BLaER1 treated with 17β-estradiol and CSF1 and Interleukin-3, amounts not matched to agents 10 nM and 100 nM (cell line): ENCODE data around the gene ERC1.
"Not testable (repeated sequence)": the region's sequence is repeated elsewhere in the genome, so short reads cannot be mapped to it uniquely, and the experiment has no call there.

Experiments used
- H3K27ac ChIP-seq, 11 experiments: shearing (Covaris generic); formaldehyde crosslinking; 2 replicates each; pipeline ENCODE4 v1.8.1; 2022
- H3K27me3 ChIP-seq, 11 experiments: shearing (Covaris generic); formaldehyde crosslinking; 2 replicates each; pipeline ENCODE4 v1.8.1; 2022
- H3K36me3 ChIP-seq, 11 experiments: shearing (Covaris generic); formaldehyde crosslinking; 2 replicates each; pipeline ENCODE4 v1.8.1; 2022
- H3K4me1 ChIP-seq, 10 experiments: shearing (Covaris generic); formaldehyde crosslinking; 2 replicates each; pipeline ENCODE4 v1.8.1; 2022
- H3K4me2 ChIP-seq, 11 experiments: shearing (Covaris generic); formaldehyde crosslinking; 2 replicates each; pipeline ENCODE4 v1.8.1; 2022
- H3K4me3 ChIP-seq, 10 experiments: shearing (Covaris generic); formaldehyde crosslinking; 2 replicates each; pipeline ENCODE4 v1.8.1; 2022
- H3K9ac ChIP-seq, 11 experiments: shearing (Covaris generic); formaldehyde crosslinking; 2 replicates each; pipeline ENCODE4 v1.8.1; 2022
- H3K9me3 ChIP-seq, 11 experiments: shearing (Covaris generic); formaldehyde crosslinking; replicated peaks in 1 of 11; 2 replicates each; pipeline ENCODE4 v1.8.1; 2022
- H4K20me1 ChIP-seq, 11 experiments: shearing (Covaris generic); formaldehyde crosslinking; 2 replicates each; pipeline ENCODE4 v1.8.1; 2022
- Cebpa-rat ChIP-seq, 11 experiments: shearing (Covaris generic); IDR thresholded peaks; 2 replicates each; pipeline ENCODE4 v1.8.1; 2022

Gene ERC1

DNA sequence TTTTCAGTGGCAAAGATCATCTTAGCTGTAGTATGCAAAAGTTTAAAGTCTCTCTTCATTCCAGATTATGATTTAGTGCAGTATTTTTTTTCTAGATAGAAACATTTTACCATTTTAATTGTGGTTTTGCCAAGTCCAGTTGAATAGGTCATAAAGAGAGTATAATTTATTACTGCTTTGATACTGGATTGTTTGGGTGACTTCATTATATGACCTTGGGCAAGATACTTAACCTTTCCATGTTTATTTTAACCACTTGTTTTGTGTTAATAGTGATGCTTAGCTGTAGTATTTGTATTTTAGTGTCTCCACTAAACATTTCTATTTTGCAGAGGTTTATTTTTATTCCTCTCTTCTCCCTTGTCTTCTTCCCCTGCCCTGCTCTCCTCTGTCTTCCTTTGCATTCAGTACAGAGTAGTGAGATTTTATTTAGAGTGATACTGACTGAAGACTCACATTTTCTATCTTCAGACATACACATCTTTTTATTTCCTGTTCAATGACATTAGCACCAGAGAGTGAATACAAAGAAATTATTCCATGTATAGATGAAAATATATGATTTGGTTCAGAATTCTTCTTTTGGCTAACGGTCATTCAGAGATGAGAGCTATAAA is 215.2 kb downstream of the ERC1 start:
- Histone ChIP-seq H3K4me1 (peaks cover 21 to 50% (median 42%) of the 10 kb centered on the region in 10 experiments), H4K20me1 (no peaks in the 10 kb centered on the region), H3K4me2 (peak overlapping the region in 9 of 11 experiments; percentile 71 to 90 (median 84); a peak in 14 of 22 replicates), H3K27ac (peak overlapping the region in 4 of 11 experiments; percentile 7 to 79 (median 73); a peak in 5 of 22 replicates), H3K27me3 (no peaks in the 10 kb centered on the region), H3K9ac (no peak overlapping the region; a peak in 1 of 22 replicates), H3K4me3 (no peak overlapping the region), H3K9me3 (0 out of 22 replicates have a peak, but pooled peaks cover 0 to 4% (median 0%) of the 10 kb centered on the region in 11 experiments), H3K36me3 (peaks cover 0 to 36% (median 12%) of the 10 kb centered on the region in 11 experiments; a peak in 8 of 22 replicates)
- no peak for TF ChIP-seq Cebpa-rat (IDR thresholded peaks at IDR 0.05)

DNA sequence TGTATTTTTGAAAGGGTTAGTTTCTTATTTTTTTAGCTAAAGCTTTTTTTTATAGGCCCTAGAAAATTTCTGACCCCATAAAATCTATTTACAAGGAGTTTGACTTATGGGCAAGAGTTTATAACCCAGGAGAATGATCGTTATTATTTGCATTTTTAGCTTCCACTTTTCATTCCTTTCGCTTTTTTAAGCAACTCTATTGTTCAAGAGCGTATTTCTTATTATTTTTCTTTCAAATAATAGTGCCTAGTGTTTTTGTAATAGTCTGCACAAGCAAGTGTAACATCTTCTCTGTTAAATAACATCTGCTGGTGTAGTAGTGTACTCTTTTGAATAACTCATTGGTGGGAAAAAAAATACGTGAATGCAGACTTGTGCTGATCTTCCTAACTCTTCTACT is 216.3 kb downstream of the ERC1 start:
- no peaks in the 10 kb centered on the region for H3K27me3 ChIP-seq
- H3K9ac ChIP-seq: no peak overlapping the region
- no peak for TF ChIP-seq Cebpa-rat (IDR thresholded peaks at IDR 0.05)
- H3K4me3 ChIP-seq: no peak overlapping the region
- H3K36me3 ChIP-seq: peaks cover 0 to 46% (median 14%) of the 10 kb centered on the region in 11 experiments; a peak in 10 of 22 replicates
- no peak overlapping the region for H3K27ac ChIP-seq
- peaks cover 15 to 45% (median 36%) of the 10 kb centered on the region in 10 experiments for H3K4me1 ChIP-seq
- H4K20me1 ChIP-seq: no peaks in the 10 kb centered on the region
- H3K9me3 ChIP-seq: 0 out of 22 replicates have a peak, but pooled peaks cover 0 to 4% (median 0%) of the 10 kb centered on the region in 11 experiments
- no peak overlapping the region; a peak in 2 of 22 replicates for H3K4me2 ChIP-seq

GRCh38 chr12:1208719-1209118 is 217.7 kb downstream of the ERC1 start:
- H3K9ac ChIP-seq, H3K27ac ChIP-seq, H3K4me3 ChIP-seq, H4K20me1 ChIP-seq, H3K9me3 ChIP-seq, H3K4me2 ChIP-seq, H3K27me3 ChIP-seq: not testable (repeated sequence)
- H3K4me1 ChIP-seq: peaks cover 7 to 30% (median 27%) of the 10 kb centered on the region in 10 experiments; a peak in 19 of 20 replicates
- peaks cover 0 to 60% (median 19%) of the 10 kb centered on the region in 11 experiments; a peak in 14 of 22 replicates for H3K36me3 ChIP-seq

DNA sequence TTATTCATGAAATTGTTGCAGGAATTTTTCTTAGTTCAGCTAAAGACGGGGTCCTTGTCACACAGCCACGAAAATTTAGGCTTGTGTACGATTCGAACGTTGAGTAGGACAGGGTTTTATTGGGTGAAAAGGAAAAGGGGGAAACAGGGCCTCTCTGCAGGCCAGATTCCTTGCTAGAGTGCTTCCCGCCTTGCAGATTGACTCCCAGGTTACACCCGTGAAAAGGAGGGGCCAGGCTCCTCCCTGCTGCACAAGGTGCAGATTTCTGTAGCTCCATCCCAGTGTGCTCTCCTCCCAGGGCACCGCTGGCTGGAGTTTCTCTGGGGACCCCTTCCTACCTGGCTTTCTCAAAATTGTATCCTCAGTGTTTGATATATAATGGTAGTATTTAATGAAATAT is 221.5 kb downstream of the ERC1 start:
- no peak for TF ChIP-seq Cebpa-rat (IDR thresholded peaks at IDR 0.05)
- Histone ChIP-seq H3K4me3 (no peak overlapping the region), H3K36me3 (peaks cover 0 to 62% (median 19%) of the 10 kb centered on the region in 11 experiments; a peak in 14 of 22 replicates), H3K9ac (no peak overlapping the region), H3K9me3 (0 out of 22 replicates have a peak, but pooled peaks cover 0 to 4% (median 0%) of the 10 kb centered on the region in 11 experiments), H4K20me1 (no peaks in the 10 kb centered on the region), H3K27me3 (no peaks in the 10 kb centered on the region), H3K4me2 (no peak overlapping the region), H3K27ac (no peak overlapping the region), H3K4me1 (peaks cover 5 to 10% (median 8%) of the 10 kb centered on the region in 10 experiments; a peak in 18 of 20 replicates)

DNA sequence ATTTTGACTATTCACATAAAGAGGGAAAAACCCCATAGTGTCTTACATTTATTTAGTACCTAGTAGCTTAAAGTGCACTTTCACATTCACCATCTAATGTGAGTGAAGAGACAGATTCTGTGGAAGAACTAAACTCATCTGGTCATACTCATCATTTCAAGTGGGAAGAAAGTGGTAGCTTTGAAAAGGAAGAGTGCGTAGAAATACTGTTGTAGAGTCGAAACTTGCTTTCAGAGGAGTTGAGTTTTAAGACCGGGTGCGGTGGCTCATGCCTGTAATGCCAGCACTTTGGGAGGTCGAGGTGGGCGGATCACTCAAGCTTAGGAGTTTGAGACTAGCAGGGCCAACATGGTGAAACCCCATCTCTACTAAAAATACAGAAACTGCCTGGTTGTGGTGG is 222.2 kb downstream of the ERC1 start:
- peaks cover 0 to 56% (median 19%) of the 10 kb centered on the region in 11 experiments; a peak in 14 of 22 replicates for H3K36me3 ChIP-seq
- H3K27ac ChIP-seq: no peak overlapping the region
- no peaks in the 10 kb centered on the region for H4K20me1 ChIP-seq
- peaks cover 12 to 17% (median 14%) of the 10 kb centered on the region in 10 experiments; a peak in 19 of 20 replicates for H3K4me1 ChIP-seq
- no peak overlapping the region for H3K4me3 ChIP-seq
- TF ChIP-seq Cebpa-rat (IDR thresholded peaks at IDR 0.05): no peak
- no peaks in the 10 kb centered on the region for H3K27me3 ChIP-seq
- no peak overlapping the region for H3K4me2 ChIP-seq
- H3K9ac ChIP-seq: no peak overlapping the region
- H3K9me3 ChIP-seq: 0 out of 22 replicates have a peak, but pooled peaks cover 0 to 4% (median 0%) of the 10 kb centered on the region in 11 experiments

DNA sequence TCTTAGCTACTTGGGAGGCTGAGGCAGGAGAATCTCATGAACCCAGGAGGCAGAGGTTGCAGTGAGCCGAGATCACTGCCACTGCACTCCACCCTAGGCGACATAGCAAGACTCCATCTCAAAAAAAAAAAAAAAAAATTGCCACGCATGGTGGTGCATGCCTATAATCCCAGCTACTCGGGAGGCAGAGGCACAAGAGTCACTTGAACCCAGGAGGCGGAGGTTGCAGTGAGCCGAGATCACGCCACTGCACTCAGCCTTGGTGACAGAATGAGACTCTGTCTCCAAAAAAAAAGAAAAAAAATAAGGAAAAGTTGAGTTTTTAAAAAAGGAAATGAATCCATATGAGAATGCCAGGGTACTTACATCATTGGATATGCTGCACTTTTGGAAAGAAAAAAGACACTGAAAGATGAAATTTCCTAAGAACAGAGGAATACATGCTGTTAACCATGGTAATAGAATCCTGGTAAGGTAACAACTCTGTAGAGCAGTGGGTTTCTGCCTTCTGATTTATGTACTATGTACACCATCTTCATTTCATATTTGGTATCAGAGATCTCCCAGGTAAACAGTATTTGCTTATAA is 222.7 kb downstream of the ERC1 start:
- H3K4me1 ChIP-seq: peaks cover 12 to 21% (median 15%) of the 10 kb centered on the region in 10 experiments; a peak in 19 of 20 replicates
- no peak for TF ChIP-seq Cebpa-rat (IDR thresholded peaks at IDR 0.05)
- no peaks in the 10 kb centered on the region for H4K20me1 ChIP-seq
- H3K4me2 ChIP-seq: no peak overlapping the region
- no peak overlapping the region for H3K9ac ChIP-seq
- H3K27ac ChIP-seq: no peak overlapping the region
- 0 out of 22 replicates have a peak, but pooled peaks cover 0 to 4% (median 0%) of the 10 kb centered on the region in 11 experiments for H3K9me3 ChIP-seq
- no peak overlapping the region for H3K4me3 ChIP-seq
- H3K27me3 ChIP-seq: no peaks in the 10 kb centered on the region
- H3K36me3 ChIP-seq: peaks cover 0 to 51% (median 17%) of the 10 kb centered on the region in 11 experiments; a peak in 14 of 22 replicates

GRCh38 chr12:1216560-1216959 is 225.5 kb downstream of the ERC1 start:
- Histone ChIP-seq H3K27me3 (no peaks in the 10 kb centered on the region), H3K4me3 (no peak overlapping the region), H3K36me3 (peaks cover 0 to 36% (median 11%) of the 10 kb centered on the region in 11 experiments; a peak in 12 of 22 replicates), H3K27ac (no peak overlapping the region), H3K4me2 (peak overlapping the region in 2 of 11 experiments; percentile 37 to 45; a peak in 1 of 22 replicates), H3K4me1 (peaks cover 12 to 21% (median 15%) of the 10 kb centered on the region in 10 experiments; a peak in 19 of 20 replicates), H3K9me3 (no peaks in the 10 kb centered on the region), H3K9ac (no peak overlapping the region), H4K20me1 (no peaks in the 10 kb centered on the region)
- TF ChIP-seq Cebpa-rat (IDR thresholded peaks at IDR 0.05): no peak

- Histone ChIP-seq H3K27me3 (no peaks in the 10 kb centered on the region), H3K4me1 (peaks cover 12 to 21% (median 15%) of the 10 kb centered on the region in 10 experiments; a peak in 19 of 20 replicates), H3K4me2 (peak overlapping the region; percentile 8 to 57 (median 43); a peak in 20 of 22 replicates), H4K20me1 (no peaks in the 10 kb centered on the region), H3K9me3 (no peaks in the 10 kb centered on the region), H3K27ac (no peak overlapping the region; a peak in 1 of 22 replicates), H3K4me3 (no peak overlapping the region), H3K9ac (no peak overlapping the region), H3K36me3 (peaks cover 0 to 28% (median 9%) of the 10 kb centered on the region in 11 experiments; a peak in 9 of 22 replicates)
- TF ChIP-seq Cebpa-rat (IDR thresholded peaks at IDR 0.05): no peak
Observed at GRCh38 chr12:1217191-1217949, 226.3 kb downstream of the ERC1 start.
